Measurements from ENCODE around the gene SLC6A17.

SLC6A17 gene

DNA sequence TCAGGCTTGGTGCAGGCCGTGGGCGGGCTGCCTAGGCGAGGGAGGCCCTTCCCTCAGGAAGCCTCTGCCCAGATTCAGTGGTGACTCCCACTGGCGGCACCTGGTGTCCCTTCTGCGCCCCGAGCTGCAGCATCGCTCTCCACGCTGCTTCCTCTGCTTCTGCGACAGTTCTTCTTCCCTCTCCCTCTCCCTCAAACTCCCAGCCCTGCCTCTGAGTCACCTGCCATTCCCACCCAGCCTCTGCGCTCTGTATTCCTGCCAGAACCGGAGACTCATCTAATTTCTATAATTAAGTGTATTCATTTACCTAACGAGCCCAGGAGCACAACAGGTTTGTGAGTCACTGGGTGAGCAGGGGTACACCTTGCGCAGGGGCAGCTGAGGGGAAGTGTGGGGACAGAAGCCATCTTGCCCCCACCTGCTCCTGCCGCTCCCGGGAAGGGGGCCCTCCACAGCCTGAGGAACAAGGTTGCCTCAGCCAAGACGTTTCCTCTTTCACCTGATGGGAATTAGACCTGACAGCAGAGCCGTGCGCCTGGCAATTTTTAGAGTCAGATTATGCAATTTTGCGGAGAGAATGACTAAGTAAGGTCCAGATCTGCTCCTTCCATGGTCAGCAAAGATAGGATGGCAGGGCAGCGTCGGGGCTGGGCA, 79.2 kb downstream of the SLC6A17 start:
- DNase-seq (ENCODE audit: insufficient read length, low spot score) (no peak), FAIRE-seq (no peak)
- TF ChIP-seq POLR2AphosphoS5 (IDR thresholded peaks at IDR 0.05; ENCODE audit: low read depth, low read length) (no peak), POLR2A (IDR thresholded peaks at IDR 0.05; ENCODE audit: low read depth, low read length) (no peak), TAF1 (IDR thresholded peaks at IDR 0.05; ENCODE audit: low read depth, low read length) (no peak), SPI1 (IDR thresholded peaks at IDR 0.05; ENCODE audit: low read depth, low read length) (no peak), POU2F2 (IDR thresholded peaks at IDR 0.05; ENCODE audit: low read depth, low read length) (no peak), PAX5 (IDR thresholded peaks at IDR 0.05; ENCODE audit: insufficient read depth, low read length, severe bottlenecking) (no peak)

DNA sequence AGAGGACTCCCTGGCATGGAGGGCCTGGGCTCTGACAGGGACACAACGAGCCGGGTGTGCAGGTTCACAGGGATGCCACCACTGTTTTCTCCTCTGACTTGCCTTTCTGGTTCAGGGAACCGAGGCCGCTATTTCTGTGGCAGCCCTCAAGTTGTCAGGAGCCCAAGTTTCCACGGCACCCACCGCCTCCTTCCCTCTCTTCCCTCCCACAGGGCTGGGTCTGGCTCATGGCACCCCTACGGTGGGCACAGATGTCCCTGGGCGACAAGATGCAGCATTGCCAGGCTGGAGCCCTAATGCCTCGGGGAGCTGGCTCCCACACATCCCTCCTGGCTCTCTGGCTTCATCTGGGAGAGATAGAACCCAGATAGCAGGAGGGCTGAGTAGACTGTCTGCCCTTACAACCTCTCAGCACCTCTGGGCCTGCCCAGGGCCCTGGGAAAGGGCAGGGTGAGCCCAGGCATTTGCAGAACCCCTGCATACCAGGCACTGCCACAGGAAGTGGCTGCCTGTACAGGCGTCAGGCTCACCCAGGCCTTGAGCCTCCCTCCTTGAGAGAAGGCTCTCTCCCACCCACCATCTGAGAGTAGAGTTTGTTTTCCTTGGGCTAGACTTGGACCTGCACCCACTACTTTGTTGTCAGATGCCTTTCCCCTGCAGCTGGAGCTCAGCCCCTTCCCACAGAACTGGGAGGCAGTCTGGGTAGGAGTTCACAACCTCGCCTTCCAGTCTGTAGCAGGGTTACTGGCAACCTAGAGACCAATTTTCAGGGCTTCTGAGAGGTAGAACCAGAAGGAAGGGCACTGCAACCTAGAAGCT, 80.3 kb downstream of the SLC6A17 start:
- no peak for TF ChIP-seq PAX5 (IDR thresholded peaks at IDR 0.05; ENCODE audit: insufficient read depth, low read length, severe bottlenecking)
- no peak for TF ChIP-seq SPI1 (IDR thresholded peaks at IDR 0.05; ENCODE audit: low read depth, low read length)
- no peak for TF ChIP-seq POLR2A (IDR thresholded peaks at IDR 0.05; ENCODE audit: low read depth, low read length)
- no peak for TF ChIP-seq TAF1 (IDR thresholded peaks at IDR 0.05; ENCODE audit: low read depth, low read length)
- TF ChIP-seq POU2F2 (IDR thresholded peaks at IDR 0.05; ENCODE audit: low read depth, low read length), result no peak
- no peak for TF ChIP-seq POLR2AphosphoS5 (IDR thresholded peaks at IDR 0.05; ENCODE audit: low read depth, low read length)
- FAIRE-seq, result no peak
- DNase-seq (ENCODE audit: insufficient read length, low spot score), result no peak

DNA sequence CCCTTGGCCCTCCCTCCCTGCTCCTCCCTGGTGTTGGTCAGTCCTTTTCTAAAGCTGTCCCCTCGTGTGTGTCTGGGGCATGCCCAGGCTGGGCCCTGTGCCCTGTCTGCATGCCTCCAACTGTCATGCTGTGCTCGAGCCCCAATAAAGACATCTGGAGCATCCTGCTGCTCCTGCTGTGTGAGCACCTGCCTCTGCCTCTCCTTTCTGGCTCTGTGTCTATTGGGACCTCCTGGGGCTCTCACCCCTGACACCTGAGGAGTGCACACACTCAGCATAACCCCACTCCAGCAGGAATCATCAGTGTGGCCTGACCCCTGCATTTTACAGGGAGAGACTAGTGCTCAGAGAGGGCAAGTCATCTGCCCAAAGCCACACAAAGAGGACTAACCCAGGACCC, 83.6 kb downstream of the SLC6A17 start:
- TF ChIP-seq TAF1 (IDR thresholded peaks at IDR 0.05; ENCODE audit: low read depth, low read length) (no peak), PAX5 (IDR thresholded peaks at IDR 0.05; ENCODE audit: insufficient read depth, low read length, severe bottlenecking) (no peak), POU2F2 (IDR thresholded peaks at IDR 0.05; ENCODE audit: low read depth, low read length) (no peak), POLR2AphosphoS5 (IDR thresholded peaks at IDR 0.05; ENCODE audit: low read depth, low read length) (no peak), POLR2A (IDR thresholded peaks at IDR 0.05; ENCODE audit: low read depth, low read length) (no peak), SPI1 (IDR thresholded peaks at IDR 0.05; ENCODE audit: low read depth, low read length) (no peak)
- no peak for FAIRE-seq
- no peak for DNase-seq (ENCODE audit: insufficient read length, low spot score)

DNA sequence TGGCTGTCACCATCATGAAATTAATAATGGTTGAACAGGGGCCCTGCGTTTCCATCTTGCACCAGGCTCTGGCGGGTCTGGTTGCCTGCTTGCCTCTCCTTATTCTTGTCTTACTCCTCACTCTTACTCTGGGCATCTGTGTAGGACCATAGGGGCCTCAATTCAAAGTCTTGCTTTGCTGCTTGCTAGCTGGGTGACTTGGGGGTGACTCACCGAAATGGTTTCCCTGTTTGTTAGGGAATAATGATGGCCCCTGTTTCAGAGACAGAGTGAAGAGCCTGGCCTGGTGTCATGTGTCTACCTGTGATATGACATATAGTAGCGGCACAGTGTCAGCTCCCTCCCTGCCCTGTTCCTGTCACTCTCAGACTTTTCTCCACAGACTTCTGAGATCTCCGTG, 84.4 kb downstream of the SLC6A17 start:
- DNase-seq (ENCODE audit: insufficient read length, low spot score) (no peak), FAIRE-seq (no peak)
- no peak for TF ChIP-seq TAF1 (IDR thresholded peaks at IDR 0.05; ENCODE audit: low read depth, low read length)
- TF ChIP-seq POLR2A (IDR thresholded peaks at IDR 0.05; ENCODE audit: low read depth, low read length), result no peak
- no peak for TF ChIP-seq PAX5 (IDR thresholded peaks at IDR 0.05; ENCODE audit: insufficient read depth, low read length, severe bottlenecking)
- no peak for TF ChIP-seq POLR2AphosphoS5 (IDR thresholded peaks at IDR 0.05; ENCODE audit: low read depth, low read length)
- TF ChIP-seq SPI1 (IDR thresholded peaks at IDR 0.05; ENCODE audit: low read depth, low read length), result no peak

DNA sequence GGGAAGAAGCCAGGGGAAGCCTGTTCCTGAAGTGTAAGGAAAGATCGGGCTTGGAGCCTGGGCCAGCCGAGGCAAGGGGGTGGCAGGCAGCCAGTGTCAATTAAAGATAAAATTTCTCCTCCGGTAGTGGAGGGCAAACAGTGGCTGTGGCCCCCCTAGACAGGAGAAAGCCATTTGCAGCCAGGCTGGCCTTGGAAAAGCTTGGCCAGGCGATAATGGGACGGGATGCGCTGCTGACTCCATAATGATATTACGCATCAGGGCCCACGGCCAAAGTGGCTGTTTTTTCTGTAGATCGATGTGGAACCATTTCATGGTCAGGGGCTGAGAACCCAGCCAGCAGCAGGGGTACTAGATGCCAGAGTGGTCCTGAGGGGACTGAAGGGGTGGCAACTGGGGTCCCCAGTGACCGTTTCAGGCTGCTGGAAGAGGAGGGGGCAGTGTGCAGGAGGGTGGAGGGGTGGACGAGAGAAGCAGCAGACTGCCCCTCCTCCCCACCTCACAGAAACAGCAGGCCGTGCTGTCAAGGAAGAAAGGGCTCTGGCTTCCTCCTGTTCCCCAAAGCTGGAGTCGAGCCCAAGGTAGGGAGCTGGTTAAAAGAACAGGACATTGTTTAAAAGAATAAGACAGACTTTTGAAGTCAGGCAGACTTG, 85.0 kb downstream of the SLC6A17 start:
- TF ChIP-seq SPI1 (IDR thresholded peaks at IDR 0.05; ENCODE audit: low read depth, low read length) (no peak), POU2F2 (IDR thresholded peaks at IDR 0.05; ENCODE audit: low read depth, low read length) (no peak), POLR2AphosphoS5 (IDR thresholded peaks at IDR 0.05; ENCODE audit: low read depth, low read length) (no peak), POLR2A (IDR thresholded peaks at IDR 0.05; ENCODE audit: low read depth, low read length) (no peak), PAX5 (IDR thresholded peaks at IDR 0.05; ENCODE audit: insufficient read depth, low read length, severe bottlenecking) (no peak), TAF1 (IDR thresholded peaks at IDR 0.05; ENCODE audit: low read depth, low read length) (no peak)
- DNase-seq (ENCODE audit: insufficient read length, low spot score), result no peak
- FAIRE-seq, result no peak

DNA sequence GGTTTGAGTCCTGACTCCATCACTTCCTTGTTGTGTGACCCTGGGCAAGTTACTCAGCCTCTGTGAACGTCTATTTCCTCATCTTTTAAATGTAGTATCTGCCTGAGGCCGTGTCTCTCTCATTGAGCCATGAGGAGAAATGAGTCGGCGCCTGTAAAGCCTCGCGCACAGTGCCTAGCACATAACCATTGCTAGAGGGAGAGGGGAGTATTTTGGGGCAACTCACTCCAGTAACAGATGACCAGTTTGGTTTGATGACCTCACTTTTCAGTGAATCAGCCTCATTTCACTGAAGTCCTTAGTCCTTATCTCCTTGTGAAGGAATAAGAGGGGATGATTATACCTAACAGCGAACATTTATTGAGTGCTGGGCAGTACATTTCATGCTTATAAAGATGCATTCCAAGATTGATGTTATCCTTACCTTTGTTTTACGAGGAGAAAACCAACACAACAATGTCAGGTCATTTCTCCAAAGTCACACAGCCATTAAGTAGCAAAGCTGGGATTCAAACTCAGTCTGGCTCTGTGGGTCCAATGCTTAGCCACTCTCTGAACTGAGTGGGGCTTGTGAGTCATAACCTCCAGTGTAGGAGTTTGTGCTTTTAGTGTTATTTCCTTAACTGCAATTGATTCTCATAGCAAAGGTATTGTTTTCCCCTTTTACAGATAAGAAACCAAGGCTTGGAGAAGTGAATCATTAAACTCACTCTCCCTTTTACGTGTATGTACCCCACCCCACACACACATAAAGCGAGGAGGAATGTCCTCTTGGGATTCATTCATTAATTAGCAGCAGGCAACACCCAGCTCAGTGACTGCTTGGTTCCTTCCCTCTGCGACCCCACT, 85.8 kb downstream of the SLC6A17 start:
- peak; percentile 9 for FAIRE-seq
- no peak for DNase-seq (ENCODE audit: insufficient read length, low spot score)

DNA sequence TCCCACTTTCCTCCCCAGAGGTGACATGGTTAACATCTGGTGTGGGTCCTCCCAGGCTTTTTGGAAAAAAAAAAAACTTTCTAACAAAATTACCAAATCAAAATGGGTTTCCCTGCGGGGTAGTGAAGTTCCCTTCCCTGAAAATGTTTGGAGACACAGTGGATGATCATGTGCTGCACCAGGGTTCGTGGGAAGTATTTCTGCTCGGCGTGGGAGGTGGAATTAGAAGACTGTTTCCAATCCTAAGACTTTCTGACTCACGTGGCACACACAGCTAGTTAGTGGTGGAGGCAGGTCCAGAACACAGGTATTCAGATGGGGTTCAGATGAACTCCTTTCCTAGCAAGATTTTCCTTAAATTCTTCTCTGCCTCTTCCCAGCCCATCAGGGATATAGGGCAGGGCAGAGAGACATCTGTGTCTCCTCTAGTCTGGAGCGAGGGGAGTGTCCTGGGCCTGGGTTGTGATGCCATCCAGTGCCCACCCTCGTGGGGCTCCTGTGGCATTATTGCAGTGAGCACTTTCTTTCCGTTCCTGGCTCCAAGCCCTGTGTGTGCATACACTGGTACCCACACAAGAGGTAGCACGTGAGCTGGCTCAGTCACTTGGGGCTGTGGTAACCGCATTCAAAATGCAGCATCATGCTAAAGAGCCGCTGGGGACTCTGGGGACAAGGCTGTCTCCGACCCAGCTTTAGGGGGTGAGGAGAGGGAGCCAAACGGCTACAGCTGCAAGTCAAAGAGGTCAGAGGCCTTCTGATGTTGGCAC, 87.3 kb downstream of the SLC6A17 start:
- FAIRE-seq, result no peak
- no peak for TF ChIP-seq TAF1 (IDR thresholded peaks at IDR 0.05; ENCODE audit: low read depth, low read length)
- TF ChIP-seq POLR2AphosphoS5 (IDR thresholded peaks at IDR 0.05; ENCODE audit: low read depth, low read length), result no peak
- no peak for TF ChIP-seq PAX5 (IDR thresholded peaks at IDR 0.05; ENCODE audit: insufficient read depth, low read length, severe bottlenecking)
- TF ChIP-seq POLR2A (IDR thresholded peaks at IDR 0.05; ENCODE audit: low read depth, low read length), result no peak
- no peak for TF ChIP-seq SPI1 (IDR thresholded peaks at IDR 0.05; ENCODE audit: low read depth, low read length)
- DNase-seq (ENCODE audit: insufficient read length, low spot score), result no peak

More for the DNA sequence above, 85.8 kb downstream of the SLC6A17 start:
- TF ChIP-seq PAX5 (IDR thresholded peaks at IDR 0.05; ENCODE audit: insufficient read depth, low read length, severe bottlenecking), result no peak
- TF ChIP-seq SPI1 (IDR thresholded peaks at IDR 0.05; ENCODE audit: low read depth, low read length), result no peak
- TF ChIP-seq POLR2A (IDR thresholded peaks at IDR 0.05; ENCODE audit: low read depth, low read length), result no peak
- TF ChIP-seq TAF1 (IDR thresholded peaks at IDR 0.05; ENCODE audit: low read depth, low read length), result no peak
- no peak for TF ChIP-seq POLR2AphosphoS5 (IDR thresholded peaks at IDR 0.05; ENCODE audit: low read depth, low read length)
- no peak for TF ChIP-seq POU2F2 (IDR thresholded peaks at IDR 0.05; ENCODE audit: low read depth, low read length)

Data from GM12891 (cell line).